Gastroesophageal sphincter (tissue), 4 donors: ENCODE measurements around the gene STRN. TPM values are rescaled to one million over a fixed set of nuclear protein-coding genes. Genes with fewer than 3 reads are reported as not detected.
"Not testable (repeated sequence)": the region's sequence is repeated elsewhere in the genome, so short reads cannot be mapped to it uniquely, and the experiment has no call there.

Source experiments
- ATAC-seq: fragments of 150-250 bp; one replicate; pipeline ENCODE4 v1.9.1; 2016; ENCODE audit warnings: mild to moderate bottlenecking, moderate library complexity
- H3K27ac ChIP-seq, 4 donors: fragments of 200-600 bp; sonication (generic) in 3 of 4; 1 replicate in 3 of 4; 2 replicates in 1 of 4; pipeline ENCODE4 v1.5.1; 2016 to 2019
- H3K27me3 ChIP-seq: fragments of 200-600 bp; sonication (generic); one replicate; pipeline ENCODE4 v1.5.1; 2019
- H3K36me3 ChIP-seq, 2 donors: fragments of 200-600 bp; sonication (generic); one replicate each; pipeline ENCODE4 v1.5.1; 2019; ENCODE audit warnings: control low read depth in 1 of 2
- H3K4me1 ChIP-seq, 3 donors: fragments of 200-600 bp; sonication (generic); 1 replicate in 2 of 3; 2 replicates in 1 of 3; pipeline ENCODE4 v1.5.1; 2016 to 2019; ENCODE audit warnings: control low read depth in 2 of 3
- H3K4me3 ChIP-seq, 2 donors: fragments of 200-600 bp; sonication (generic); one replicate each; pipeline ENCODE4 v1.5.1; 2019; ENCODE audit warnings: mild to moderate bottlenecking in 1 of 2, moderate library complexity in 1 of 2
- H3K9me3 ChIP-seq, 3 donors: fragments of 200-600 bp; sonication (generic); one replicate each; pipeline ENCODE4 v1.5.1; 2017 to 2019; ENCODE audit warnings: control low read depth in 2 of 3
- EP300 ChIP-seq: sonication (generic); formaldehyde crosslinking; IDR thresholded peaks from one replicate; pipeline ENCODE4 v1.6.1; 2017; ENCODE audit warnings: antibody characterized with exemption, mild to moderate bottlenecking
- POLR2A ChIP-seq, 2 donors: fragments of 450-650 bp; IDR thresholded peaks; one replicate each; pipeline ENCODE4 v1.6.1; 2017; ENCODE audit warnings: antibody characterized with exemption in 2 of 2, mild to moderate bottlenecking in 2 of 2, moderate library complexity in 1 of 2
- POLR2AphosphoS5 ChIP-seq: sonication (generic); formaldehyde crosslinking; IDR thresholded peaks from one replicate; pipeline ENCODE4 v1.6.1; 2017; ENCODE audit warnings: antibody characterized with exemption
- WGBS, 2 donors: methylation state at CpG; one replicate each; pipeline ENCODE4 v1.1.5; 2018; ENCODE audit warnings: low coverage in 1 of 2; 5-methylcytosine and 5-hydroxymethylcytosine counted together
- total RNA-seq, 4 donors: library from RNA; depleted of rRNA; stranded (reverse); fragments of >200 nt; gene quantifications; one replicate each; pipeline ENCODE4 v1.1.0, GENCODE V29; 2016
- TF ChIP-seq, protein P1 (sequence below), 4 experiments: fragments of 200-600 bp in 2 of 4; fragments of 450-650 bp in 2 of 4; sonication (generic) in 1 of 4; IDR thresholded peaks; one replicate each; pipeline ENCODE4 v1.5.1; 2017 to 2019; ENCODE audit warnings: antibody characterized with exemption in 4 of 4, mild to moderate bottlenecking in 2 of 4, moderate library complexity in 2 of 4

Gene STRN
- total RNA-seq, 4 donors from 2014 or later, result 18.5 to 24.6 (median 20.9) TPM

- H3K9me3 ChIP-seq, result no peaks in the 10 kb centered on the region
- TF ChIP-seq EP300 (no peak), POLR2AphosphoS5 (no peak), POLR2A (IDR thresholded peaks at IDR 0.05) (no peak)
- TF ChIP-seq, protein P1, sequence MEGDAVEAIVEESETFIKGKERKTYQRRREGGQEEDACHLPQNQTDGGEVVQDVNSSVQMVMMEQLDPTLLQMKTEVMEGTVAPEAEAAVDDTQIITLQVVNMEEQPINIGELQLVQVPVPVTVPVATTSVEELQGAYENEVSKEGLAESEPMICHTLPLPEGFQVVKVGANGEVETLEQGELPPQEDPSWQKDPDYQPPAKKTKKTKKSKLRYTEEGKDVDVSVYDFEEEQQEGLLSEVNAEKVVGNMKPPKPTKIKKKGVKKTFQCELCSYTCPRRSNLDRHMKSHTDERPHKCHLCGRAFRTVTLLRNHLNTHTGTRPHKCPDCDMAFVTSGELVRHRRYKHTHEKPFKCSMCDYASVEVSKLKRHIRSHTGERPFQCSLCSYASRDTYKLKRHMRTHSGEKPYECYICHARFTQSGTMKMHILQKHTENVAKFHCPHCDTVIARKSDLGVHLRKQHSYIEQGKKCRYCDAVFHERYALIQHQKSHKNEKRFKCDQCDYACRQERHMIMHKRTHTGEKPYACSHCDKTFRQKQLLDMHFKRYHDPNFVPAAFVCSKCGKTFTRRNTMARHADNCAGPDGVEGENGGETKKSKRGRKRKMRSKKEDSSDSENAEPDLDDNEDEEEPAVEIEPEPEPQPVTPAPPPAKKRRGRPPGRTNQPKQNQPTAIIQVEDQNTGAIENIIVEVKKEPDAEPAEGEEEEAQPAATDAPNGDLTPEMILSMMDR (IDR thresholded peaks at IDR 0.05), result no peak
- H3K4me1 ChIP-seq, result no peaks in the 10 kb centered on the region
- no peak for ATAC-seq
- peaks cover 0 to 59% of the 10 kb centered on the region in 2 donors for H3K36me3 ChIP-seq
- no peak overlapping the region for H3K27ac ChIP-seq
- WGBS, 2 donors, result 76 to 85% methylated on average over 3 of the region's 3 CpGs
- H3K27me3 ChIP-seq, result no peaks in the 10 kb centered on the region
- H3K4me3 ChIP-seq, result no peak overlapping the region
Observed at GRCh38 chr2:36982467-36982866, 16.1 kb upstream of the STRN start.

DNA sequence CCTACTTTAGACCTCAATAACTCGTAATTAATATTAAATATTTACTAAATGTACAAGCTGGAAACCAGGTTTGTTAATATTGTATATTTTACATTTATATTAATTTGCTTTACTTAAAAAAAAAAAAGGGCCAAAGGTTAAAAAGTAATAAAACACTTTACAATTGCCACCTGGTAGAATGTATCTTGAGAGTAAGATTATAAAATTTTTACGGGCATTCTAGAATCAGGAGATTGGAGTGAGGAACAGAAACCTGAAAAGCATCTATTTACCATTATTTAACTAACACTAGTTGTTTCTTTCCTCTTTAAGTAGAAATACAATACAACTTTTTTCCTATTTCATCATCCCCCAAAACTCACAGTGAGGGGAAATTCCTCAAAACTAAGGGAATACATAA, 15.6 kb upstream of the STRN start:
- no peaks in the 10 kb centered on the region for H3K4me1 ChIP-seq
- peaks cover 0 to 54% of the 10 kb centered on the region in 2 donors for H3K36me3 ChIP-seq
- no peak overlapping the region for H3K4me3 ChIP-seq
- 92 to 96% methylated on average over 2 of the region's 2 CpGs for WGBS, 2 donors
- H3K9me3 ChIP-seq, result no peaks in the 10 kb centered on the region
- H3K27ac ChIP-seq, result no peak overlapping the region
- no peaks in the 10 kb centered on the region for H3K27me3 ChIP-seq
- ATAC-seq, result no peak
- TF ChIP-seq EP300 (no peak), POLR2A (IDR thresholded peaks at IDR 0.05) (no peak), POLR2AphosphoS5 (no peak)
- TF ChIP-seq, protein P1 (IDR thresholded peaks at IDR 0.05), result no peak

- not testable (repeated sequence) for ATAC-seq
Observed at GRCh38 chr2:36979007-36979406, 12.7 kb upstream of the STRN start.

DNA sequence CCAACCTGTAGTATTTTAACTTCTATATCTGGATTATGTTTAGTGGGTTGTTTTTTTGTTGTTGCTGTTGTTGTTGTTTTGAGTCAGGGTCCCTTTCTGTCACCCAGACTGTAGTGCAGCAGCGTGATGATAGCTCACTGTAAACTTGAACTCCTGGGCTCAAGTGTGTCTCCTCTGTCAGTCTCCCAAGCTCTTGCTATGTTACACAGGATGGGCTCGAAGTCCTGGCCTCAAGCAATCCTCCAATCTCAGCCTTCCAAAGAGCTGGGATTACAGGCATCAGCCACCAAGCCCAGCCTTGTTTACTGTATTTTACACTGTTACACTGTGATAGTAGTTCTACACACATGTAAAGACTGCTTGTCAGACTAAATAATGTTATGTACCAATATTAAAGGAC, 9.7 kb upstream of the STRN start:
- no peak for ATAC-seq
- Histone ChIP-seq H3K27ac (no peak overlapping the region), H3K36me3 (peaks cover 0 to 24% of the 10 kb centered on the region in 2 donors), H3K4me1 (no peaks in the 10 kb centered on the region), H3K4me3 (no peak overlapping the region), H3K9me3 (no peaks in the 10 kb centered on the region), H3K27me3 (no peaks in the 10 kb centered on the region)
- TF ChIP-seq, protein P1 (IDR thresholded peaks at IDR 0.05), result no peak
- no peak for TF ChIP-seq POLR2A (IDR thresholded peaks at IDR 0.05)
- TF ChIP-seq EP300, result no peak
- TF ChIP-seq POLR2AphosphoS5, result no peak
- 89 to 96% methylated on average over 2 of the region's 2 CpGs for WGBS, 2 donors

More at GRCh38 chr2:36979007-36979406, 12.7 kb upstream of the STRN start:
- 83 to 97% methylated on average over 2 to 3 of the region's 3 CpGs for WGBS, 2 donors
- not testable (repeated sequence) for H3K4me1 ChIP-seq, H3K9me3 ChIP-seq, H3K27me3 ChIP-seq, H3K27ac ChIP-seq, H3K4me3 ChIP-seq
- peaks cover 0 to 45% of the 10 kb centered on the region in 2 donors for H3K36me3 ChIP-seq

- Histone ChIP-seq H3K4me3 (no peak overlapping the region), H3K9me3 (no peaks in the 10 kb centered on the region), H3K27ac (no peak overlapping the region), H3K27me3 (no peaks in the 10 kb centered on the region), H3K4me1 (no peaks in the 10 kb centered on the region), H3K36me3 (peaks cover 0 to 19% of the 10 kb centered on the region in 2 donors)
- ATAC-seq, result no peak
- TF ChIP-seq EP300 (no peak), POLR2AphosphoS5 (no peak), POLR2A (IDR thresholded peaks at IDR 0.05) (no peak)
- TF ChIP-seq, protein P1 (IDR thresholded peaks at IDR 0.05), result no peak
- 89 to 92% methylated on average over 4 to 7 of the region's 8 CpGs for WGBS, 2 donors
Observed at GRCh38 chr2:36975306-36975705, 9.0 kb upstream of the STRN start.
